Effector memory CD4-positive, alpha-beta T cell (primary cell): Measurements from ENCODE around the gene TLL2.

Source experiments
- DNase-seq, 3 donors: peaks; one replicate each; pipeline ENCODE4 v3.0.0-alpha.2; 2020
- H3K27ac ChIP-seq: 2 replicates; pipeline ENCODE4 v1.7.0; 2013; ENCODE audit warnings: mild to moderate bottlenecking, low read length, moderate library complexity; ENCODE audit not compliant: insufficient read depth, poor library complexity, severe bottlenecking
- H3K27me3 ChIP-seq: replicated peaks from 2 replicates; pipeline ENCODE4 v1.7.0; 2013; ENCODE audit warnings: mild to moderate bottlenecking, low read length; ENCODE audit not compliant: insufficient read depth, control insufficient read depth, poor library complexity, severe bottlenecking
- H3K36me3 ChIP-seq: 2 replicates; pipeline ENCODE4 v1.7.0; 2013; ENCODE audit warnings: mild to moderate bottlenecking, low read length, moderate library complexity; ENCODE audit not compliant: control insufficient read depth, insufficient read depth
- H3K4me1 ChIP-seq: 2 replicates; pipeline ENCODE4 v1.7.0; 2013; ENCODE audit warnings: low read length, mild to moderate bottlenecking; ENCODE audit not compliant: control insufficient read depth, insufficient read depth, poor library complexity, severe bottlenecking
- H3K4me3 ChIP-seq: 2 replicates; pipeline ENCODE4 v1.7.0; 2013; ENCODE audit warnings: low read length, low read depth, mild to moderate bottlenecking; ENCODE audit not compliant: insufficient read depth, poor library complexity, severe bottlenecking
- H3K9me3 ChIP-seq: 2 replicates; pipeline ENCODE4 v1.7.0; 2013; ENCODE audit warnings: mild to moderate bottlenecking, low read length, moderate library complexity; ENCODE audit not compliant: control insufficient read depth

TLL2 gene

DNA sequence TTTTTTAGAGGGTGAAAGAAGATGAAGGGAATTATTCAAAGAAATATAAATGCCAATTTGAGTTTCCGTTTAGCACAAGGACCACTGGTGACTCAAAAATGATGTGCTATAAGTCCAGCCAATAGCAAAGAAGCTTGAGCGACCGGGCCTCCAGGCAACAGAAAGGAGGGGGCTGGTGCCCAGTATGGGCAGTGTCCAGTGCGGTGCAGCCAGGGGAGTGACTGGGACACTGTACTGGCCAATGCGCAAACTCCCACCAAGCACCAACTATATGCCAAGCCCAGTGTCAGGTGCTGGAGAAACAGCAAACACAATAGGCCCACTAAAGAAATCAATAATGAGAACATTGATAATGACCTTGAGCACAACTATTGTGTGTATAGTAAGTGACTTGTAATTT, 144.8 kb downstream of the TLL2 start:
- Histone ChIP-seq H3K27me3 (no peaks in the 10 kb centered on the region), H3K27ac (no peak overlapping the region), H3K4me3 (no peak overlapping the region), H3K4me1 (no peaks in the 10 kb centered on the region), H3K9me3 (no peaks in the 10 kb centered on the region), H3K36me3 (no peaks in the 10 kb centered on the region)
- no peak for DNase-seq

DNA sequence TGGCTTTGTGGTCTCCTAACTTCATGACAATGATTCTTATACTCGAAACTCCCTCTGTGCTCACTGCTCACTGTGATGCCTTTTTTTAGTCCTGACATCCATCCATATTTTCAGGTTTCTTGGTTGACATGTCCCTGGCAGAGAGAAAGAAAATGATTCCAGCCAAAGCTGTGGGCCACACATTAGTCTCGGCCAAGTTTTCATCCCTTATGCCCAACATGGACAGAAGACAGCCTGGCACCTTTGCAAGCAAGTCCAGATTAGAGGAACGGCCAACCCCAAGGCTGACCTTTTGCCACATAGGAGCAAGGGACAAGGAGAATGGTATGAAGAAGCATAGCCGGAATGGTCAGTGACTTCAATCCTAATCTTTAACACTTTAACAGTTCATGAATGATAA, 146.3 kb downstream of the TLL2 start:
- no peaks in the 10 kb centered on the region for H3K36me3 ChIP-seq
- no peak overlapping the region for H3K27ac ChIP-seq
- no peak overlapping the region for H3K4me3 ChIP-seq
- H3K9me3 ChIP-seq = no peaks in the 10 kb centered on the region
- no peak for DNase-seq
- no peaks in the 10 kb centered on the region for H3K4me1 ChIP-seq
- no peaks in the 10 kb centered on the region for H3K27me3 ChIP-seq

DNA sequence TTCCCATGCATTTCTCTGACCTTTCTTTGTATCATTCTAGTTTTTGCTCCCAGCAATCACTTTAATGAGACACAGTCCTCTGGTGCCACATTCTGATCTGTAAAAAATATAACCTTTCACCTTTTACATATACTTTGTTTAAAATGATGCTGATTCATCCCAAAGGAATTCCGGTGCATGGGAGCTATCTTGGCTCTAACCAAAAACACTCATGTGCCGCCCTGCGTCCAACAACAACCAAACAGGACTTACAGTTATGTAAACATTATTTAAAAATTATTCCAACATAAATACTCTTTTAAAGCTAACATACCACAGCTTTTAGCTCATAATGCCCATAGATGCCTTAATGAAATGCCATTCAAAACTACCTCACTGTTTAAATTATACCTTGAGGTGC, 147.2 kb downstream of the TLL2 start:
- Histone ChIP-seq H3K36me3 (no peaks in the 10 kb centered on the region), H3K27me3 (no peaks in the 10 kb centered on the region), H3K9me3 (no peaks in the 10 kb centered on the region), H3K4me1 (no peaks in the 10 kb centered on the region), H3K27ac (no peak overlapping the region), H3K4me3 (no peak overlapping the region)
- no peak for DNase-seq

DNA sequence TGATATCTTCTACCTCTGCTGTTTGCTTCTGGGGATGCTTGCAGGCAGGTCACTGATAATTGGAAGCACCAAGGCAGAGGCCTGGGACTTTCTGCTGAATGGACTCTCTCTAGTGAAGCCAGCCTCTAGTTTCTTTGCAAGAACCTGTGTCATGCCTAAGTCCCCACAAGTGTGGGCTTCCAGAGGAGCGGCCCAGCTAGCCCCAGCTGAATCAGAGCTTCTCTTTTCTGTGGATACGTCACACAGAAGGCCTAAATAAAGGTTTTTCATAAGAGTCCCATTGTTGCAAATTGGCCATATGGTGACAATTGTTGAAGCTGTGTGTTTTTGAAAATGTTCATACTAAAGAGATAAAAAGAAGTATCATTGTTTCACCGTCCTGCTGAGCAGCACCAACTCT, 148.2 kb downstream of the TLL2 start:
- Histone ChIP-seq H3K9me3 (no peaks in the 10 kb centered on the region), H3K36me3 (no peaks in the 10 kb centered on the region), H3K27ac (no peak overlapping the region), H3K4me3 (no peak overlapping the region), H3K27me3 (no peaks in the 10 kb centered on the region), H3K4me1 (no peaks in the 10 kb centered on the region)
- DNase-seq = no peak

DNA sequence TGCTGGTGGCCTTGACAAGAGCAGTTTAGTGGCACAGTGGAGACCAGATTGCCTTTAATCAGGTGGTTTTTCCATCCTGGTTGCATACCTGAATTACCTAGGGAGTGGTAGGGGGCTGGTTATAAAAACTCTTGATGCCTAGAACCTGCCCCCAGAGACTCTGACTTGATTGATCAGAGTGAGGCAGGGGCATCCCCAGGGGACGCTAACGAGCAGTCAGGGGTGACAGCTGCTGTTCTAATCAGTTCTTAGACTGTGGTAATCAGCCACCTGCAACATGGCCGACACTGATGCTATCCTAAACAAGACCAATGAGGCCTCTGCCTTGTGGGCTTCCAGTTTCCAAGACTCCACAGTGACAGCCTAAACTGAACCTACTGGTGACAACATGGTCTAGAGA, 153.0 kb downstream of the TLL2 start:
- no peak for DNase-seq
- no peaks in the 10 kb centered on the region for H3K4me1 ChIP-seq

DNA sequence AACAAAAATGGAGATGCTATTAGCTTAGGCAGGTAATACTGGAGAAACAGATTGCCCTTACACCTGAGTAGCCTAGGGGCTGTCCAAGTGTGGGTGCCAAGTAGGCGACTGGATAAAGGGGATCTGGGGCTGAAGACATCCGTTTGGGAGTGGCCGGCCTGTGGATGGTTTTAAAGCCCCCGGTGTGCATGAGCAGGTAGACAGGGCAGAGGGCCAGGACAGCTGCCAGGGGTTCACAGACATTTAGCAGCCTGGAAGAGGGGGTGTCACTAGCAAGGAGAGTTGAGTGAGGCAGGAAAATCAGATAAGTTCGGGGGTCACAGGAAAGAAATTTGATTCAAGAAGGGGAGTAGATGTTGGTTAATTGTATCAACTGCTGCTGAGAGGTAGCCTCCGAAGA, 153.4 kb downstream of the TLL2 start:
- Histone ChIP-seq H3K27me3 (peaks cover 4% of the 10 kb centered on the region), H3K4me1 (no peaks in the 10 kb centered on the region), H3K36me3 (no peaks in the 10 kb centered on the region), H3K9me3 (no peaks in the 10 kb centered on the region), H3K27ac (no peak overlapping the region), H3K4me3 (no peak overlapping the region)
- no peak for DNase-seq

More for the DNA sequence above, 153.0 kb downstream of the TLL2 start:
- Histone ChIP-seq H3K27me3 (peaks cover 4% of the 10 kb centered on the region), H3K36me3 (no peaks in the 10 kb centered on the region), H3K9me3 (no peaks in the 10 kb centered on the region), H3K27ac (no peak overlapping the region), H3K4me3 (no peak overlapping the region)

DNA sequence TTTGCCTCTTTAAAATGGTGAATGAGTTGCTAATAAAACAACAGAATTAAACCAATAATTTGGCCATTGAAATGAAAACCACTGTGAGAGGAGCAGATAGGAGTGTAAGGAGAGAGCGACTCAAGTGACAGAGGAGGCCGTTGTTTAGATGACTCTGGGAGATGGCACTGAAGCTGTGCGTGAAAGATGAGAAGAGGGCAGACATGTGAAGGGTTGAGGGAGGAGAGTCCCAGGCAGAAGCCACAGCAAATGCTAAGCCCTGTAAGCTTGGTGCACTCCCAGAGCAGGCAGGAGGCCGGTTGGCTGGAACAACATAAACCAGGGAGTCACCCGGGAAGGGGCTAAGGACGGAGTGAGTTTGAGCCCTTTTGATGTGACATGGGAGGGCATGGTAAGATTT, 154.1 kb downstream of the TLL2 start:
- no peak overlapping the region for H3K27ac ChIP-seq
- H3K27me3 ChIP-seq = peaks cover 4% of the 10 kb centered on the region
- H3K36me3 ChIP-seq = no peaks in the 10 kb centered on the region
- DNase-seq = no peak
- H3K4me1 ChIP-seq = no peaks in the 10 kb centered on the region
- no peak overlapping the region for H3K4me3 ChIP-seq
- no peaks in the 10 kb centered on the region for H3K9me3 ChIP-seq

DNA sequence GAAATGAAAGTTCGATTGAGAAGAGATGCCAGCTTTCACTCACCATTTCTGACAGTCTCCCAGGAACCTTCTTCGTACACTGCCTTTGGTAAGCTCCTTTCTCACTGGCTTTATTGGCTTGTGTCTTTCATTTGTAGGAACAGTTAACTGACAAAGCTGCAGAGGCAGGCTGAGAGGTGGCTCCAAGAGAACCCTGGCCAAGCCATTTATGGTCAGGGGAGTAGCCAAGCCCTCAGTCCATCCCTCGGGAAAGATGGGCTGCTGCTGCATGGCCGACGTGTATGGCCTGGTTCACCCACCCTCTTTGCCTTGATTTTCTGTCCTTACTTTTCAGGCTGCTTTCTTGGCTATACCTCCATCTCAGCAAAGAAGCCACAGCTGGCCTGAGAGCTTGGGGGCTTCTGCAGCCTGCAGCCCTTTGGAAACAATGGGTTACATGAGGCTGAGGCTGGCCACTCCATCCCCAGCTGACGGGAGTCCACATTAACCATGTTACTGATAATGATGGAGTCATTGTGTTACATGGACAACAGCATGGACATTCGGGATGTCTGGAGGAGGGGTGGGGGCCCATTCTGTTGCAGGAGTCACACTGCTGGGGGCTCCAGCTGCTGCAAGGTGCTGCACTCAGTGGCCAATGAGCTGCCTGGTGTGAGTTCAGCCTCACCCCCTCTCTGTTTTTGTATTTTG, 154.7 kb downstream of the TLL2 start, which contains the start of gene OPALIN:
TSS of gene OPALIN (minus strand) at position 152 of the 690 bp plus-strand sequence. CDS start at position 46, 106 bp downstream.
- Histone ChIP-seq H3K27ac (no peak within 1 kb of the TSS), H3K4me1 (no peaks in the 10 kb centered on the region), H3K36me3 (no peaks in the 10 kb centered on the region), H3K9me3 (no peaks in the 10 kb centered on the region), H3K27me3 (peaks cover 4% of the 10 kb centered on the region), H3K4me3 (no peak within 1 kb of the TSS)
- no peak for DNase-seq

DNA sequence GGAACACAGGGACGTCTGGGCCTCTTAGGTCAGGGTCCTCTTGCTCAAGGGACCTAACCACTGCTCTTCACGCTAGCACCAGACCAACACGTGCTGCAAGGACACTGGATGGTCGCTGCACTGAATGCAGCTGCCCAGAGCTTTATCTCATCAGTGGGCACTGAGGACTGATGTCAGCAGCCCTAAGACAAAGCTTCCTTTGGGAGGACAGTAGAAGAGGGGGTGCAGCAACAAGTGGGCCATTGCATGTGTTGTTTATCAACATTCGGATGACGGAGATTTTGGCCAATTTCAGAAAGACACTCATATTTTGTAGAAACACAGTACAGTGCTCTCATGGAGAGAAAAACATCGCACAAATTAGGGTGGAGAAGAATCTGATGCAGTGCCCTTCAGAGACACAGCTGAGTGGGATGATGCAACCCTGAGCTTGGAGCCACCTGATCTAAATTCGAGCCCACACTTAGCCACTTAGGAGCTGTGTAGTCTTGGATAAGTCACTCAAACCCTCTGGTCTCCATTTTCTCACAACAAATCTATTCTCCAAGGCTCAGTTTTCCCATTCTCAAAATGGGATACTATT, 156.6 kb downstream of the TLL2 start:
- Histone ChIP-seq H3K36me3 (no peaks in the 10 kb centered on the region), H3K27me3 (peaks cover 4% of the 10 kb centered on the region), H3K9me3 (no peaks in the 10 kb centered on the region), H3K4me1 (no peaks in the 10 kb centered on the region), H3K4me3 (no peak overlapping the region), H3K27ac (no peak overlapping the region)
- no peak for DNase-seq

DNA sequence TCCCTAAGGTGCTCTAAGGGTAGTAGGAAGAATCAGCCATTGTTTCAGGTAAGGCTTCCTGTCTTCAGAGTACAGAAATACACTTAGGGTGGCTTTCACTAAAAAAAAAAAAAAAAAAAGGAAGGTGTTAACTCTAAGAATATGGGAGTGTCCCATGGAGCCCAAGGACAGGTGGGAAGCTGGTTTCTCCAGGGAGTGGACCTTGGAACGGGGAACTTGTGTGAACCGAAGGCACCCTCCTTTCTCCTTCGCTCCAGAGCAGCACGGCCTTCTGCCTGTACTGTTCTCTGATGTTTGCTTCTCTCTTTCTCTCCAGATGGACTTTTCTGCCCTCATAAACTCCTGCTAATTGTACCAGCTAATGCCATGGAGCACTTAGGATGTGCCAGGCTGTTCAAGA, 161.1 kb downstream of the TLL2 start:
- Histone ChIP-seq H3K4me3 (no peak overlapping the region), H3K27ac (no peak overlapping the region), H3K27me3 (no peaks in the 10 kb centered on the region), H3K4me1 (no peaks in the 10 kb centered on the region), H3K9me3 (no peaks in the 10 kb centered on the region), H3K36me3 (no peaks in the 10 kb centered on the region)
- no peak for DNase-seq
